ENCODE results near the gene GCC1. TPM values are rescaled to one million over a fixed set of nuclear protein-coding genes. Genes with fewer than 3 reads are reported as not detected.

The GCC1 gene
- total and polyA plus RNA-seq, 12 donors = 1.9 to 19.5 (median 16.4) TPM

DNA sequence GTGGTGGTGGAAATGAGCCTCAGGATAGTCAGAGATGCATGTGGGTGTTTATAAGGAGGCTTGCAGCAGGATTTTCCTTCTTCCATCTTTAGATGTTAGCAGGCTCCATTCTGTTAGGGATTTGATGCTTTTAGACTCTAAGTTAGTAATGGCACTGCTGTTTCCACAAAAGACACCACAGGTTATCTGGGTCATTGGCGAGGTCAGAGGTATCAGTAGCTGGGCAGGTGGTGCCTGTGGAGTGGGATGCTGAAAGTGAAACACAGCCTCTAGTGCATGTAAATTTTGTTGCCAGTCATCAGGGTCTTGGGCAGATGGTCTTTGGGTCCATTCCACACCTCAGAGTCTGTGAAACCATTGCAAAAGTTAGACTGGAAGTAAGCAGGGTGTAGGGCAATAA, 33.4 kb upstream of the GCC1 start:
- intact Hi-C loops (cut with DNase I) = no loop called here
- Histone ChIP-seq H3K4me1 (replicated peaks in 1 of 2) (no peaks in the 10 kb centered on the region), H3K36me3 (replicated peaks in 1 of 2) (no peaks in the 10 kb centered on the region), H3K27me3 (peaks cover 20% of the 10 kb centered on the region), H3K27ac (no peak overlapping the region), H3K9me3 (replicated peaks in 1 of 3) (no peaks in the 10 kb centered on the region), H3K4me3 (no peak overlapping the region)
- DNase-seq = no peak
- WGBS, 4 donors = 57 to 83% (median 58%) methylated on average over 1 of the region's 1 CpG
- TF ChIP-seq, protein P1, sequence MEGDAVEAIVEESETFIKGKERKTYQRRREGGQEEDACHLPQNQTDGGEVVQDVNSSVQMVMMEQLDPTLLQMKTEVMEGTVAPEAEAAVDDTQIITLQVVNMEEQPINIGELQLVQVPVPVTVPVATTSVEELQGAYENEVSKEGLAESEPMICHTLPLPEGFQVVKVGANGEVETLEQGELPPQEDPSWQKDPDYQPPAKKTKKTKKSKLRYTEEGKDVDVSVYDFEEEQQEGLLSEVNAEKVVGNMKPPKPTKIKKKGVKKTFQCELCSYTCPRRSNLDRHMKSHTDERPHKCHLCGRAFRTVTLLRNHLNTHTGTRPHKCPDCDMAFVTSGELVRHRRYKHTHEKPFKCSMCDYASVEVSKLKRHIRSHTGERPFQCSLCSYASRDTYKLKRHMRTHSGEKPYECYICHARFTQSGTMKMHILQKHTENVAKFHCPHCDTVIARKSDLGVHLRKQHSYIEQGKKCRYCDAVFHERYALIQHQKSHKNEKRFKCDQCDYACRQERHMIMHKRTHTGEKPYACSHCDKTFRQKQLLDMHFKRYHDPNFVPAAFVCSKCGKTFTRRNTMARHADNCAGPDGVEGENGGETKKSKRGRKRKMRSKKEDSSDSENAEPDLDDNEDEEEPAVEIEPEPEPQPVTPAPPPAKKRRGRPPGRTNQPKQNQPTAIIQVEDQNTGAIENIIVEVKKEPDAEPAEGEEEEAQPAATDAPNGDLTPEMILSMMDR (IDR thresholded peaks at IDR 0.05) = no peak
- TF ChIP-seq POLR2A (IDR thresholded peaks at IDR 0.05) = no peak

DNA sequence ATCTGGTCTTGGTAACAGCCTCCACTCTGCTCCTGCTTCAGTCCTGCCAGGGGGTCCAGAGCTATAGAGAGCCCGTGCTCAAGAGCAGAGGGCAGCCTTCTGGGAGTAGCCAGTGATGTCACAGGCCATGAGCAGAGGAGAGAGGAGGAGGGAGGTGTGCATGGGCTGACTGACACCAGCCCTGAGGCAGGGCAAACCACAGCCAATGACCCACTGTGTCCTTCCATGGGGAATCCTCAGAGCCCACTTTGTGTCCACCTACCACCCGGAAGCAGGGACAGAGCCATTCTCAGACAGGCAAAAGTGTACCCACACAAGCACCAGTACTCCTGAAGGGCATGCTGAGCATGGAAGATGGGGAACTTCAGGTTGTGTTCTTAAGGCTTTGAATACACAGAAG, 32.6 kb upstream of the GCC1 start, which contains the start of gene PAX4:
PAX4 (minus strand) TSS at position 101 of the 400 bp plus-strand sequence. CDS start 2,214 bp downstream, outside the sequence.
- Histone ChIP-seq H3K27me3 (peaks cover 20% of the 10 kb centered on the region), H3K27ac (no peak within 1 kb of the TSS), H3K36me3 (replicated peaks in 1 of 2) (no peaks in the 10 kb centered on the region), H3K9me3 (replicated peaks in 1 of 3) (no peaks in the 10 kb centered on the region), H3K4me1 (replicated peaks in 1 of 2) (no peaks in the 10 kb centered on the region), H3K4me3 (no peak within 1 kb of the TSS)
- WGBS, 4 donors = 33 to 59% (median 45%) methylated on average over 2 of the region's 2 CpGs
- TF ChIP-seq POLR2A (IDR thresholded peaks at IDR 0.05) = no peak
- no peak for DNase-seq
- intact Hi-C loops (cut with DNase I) = no loop called here

DNA sequence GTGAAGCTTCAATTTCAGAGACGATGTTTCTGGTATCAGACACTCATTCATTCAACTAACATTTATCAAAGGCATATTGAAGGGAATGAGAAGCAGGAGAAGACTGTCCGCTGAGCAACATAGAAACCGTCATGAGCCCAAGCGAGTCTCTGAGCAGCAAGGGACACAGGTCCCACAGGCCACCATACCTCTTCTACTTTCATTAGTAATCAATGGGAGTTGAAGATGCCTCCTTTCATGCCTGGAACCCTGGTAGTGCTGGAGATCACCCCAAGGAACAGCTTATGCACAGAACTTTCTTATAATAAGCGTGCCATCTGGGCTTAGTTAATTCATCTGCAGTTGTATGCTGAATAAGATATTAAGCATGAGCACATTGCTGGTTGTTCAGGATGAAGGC, 31.3 kb upstream of the GCC1 start:
- H3K4me3 ChIP-seq = no peak overlapping the region
- H3K27ac ChIP-seq = no peak overlapping the region
- no peaks in the 10 kb centered on the region for H3K4me1 ChIP-seq (replicated peaks in 1 of 2)
- TF ChIP-seq, protein P1 (IDR thresholded peaks at IDR 0.05) = no peak
- no peak for TF ChIP-seq POLR2A (IDR thresholded peaks at IDR 0.05)
- peaks cover 20% of the 10 kb centered on the region for H3K27me3 ChIP-seq
- intact Hi-C loops (cut with DNase I) = no loop called here
- DNase-seq = no peak
- WGBS, 4 donors = 78 to 88% (median 86%) methylated on average over 5 of the region's 5 CpGs
- H3K9me3 ChIP-seq (replicated peaks in 1 of 3) = no peaks in the 10 kb centered on the region
- H3K36me3 ChIP-seq (replicated peaks in 1 of 2) = no peaks in the 10 kb centered on the region

DNA sequence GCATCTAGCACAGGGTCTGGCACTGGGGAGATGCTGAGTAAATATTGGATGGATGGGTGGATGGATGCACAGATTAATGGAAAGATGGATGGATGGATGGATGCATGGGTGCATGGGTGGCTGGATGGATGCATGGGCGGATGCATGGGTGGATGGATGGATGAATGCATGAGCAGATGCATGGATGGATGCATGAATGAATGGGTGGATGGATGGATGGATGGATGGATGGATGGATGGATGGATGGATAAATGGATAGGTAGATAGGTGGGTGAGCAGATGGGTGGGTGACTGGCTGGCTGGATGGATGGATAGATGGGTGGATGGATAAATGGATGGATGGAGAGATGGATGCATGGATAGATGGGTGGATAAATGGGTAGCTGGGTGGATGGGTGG, 26.9 kb upstream of the GCC1 start:
- Histone ChIP-seq H3K4me3 (no peak overlapping the region), H3K4me1 (replicated peaks in 1 of 2) (no peaks in the 10 kb centered on the region), H3K27ac (no peak overlapping the region), H3K27me3 (no peaks in the 10 kb centered on the region), H3K9me3 (replicated peaks in 1 of 3) (no peaks in the 10 kb centered on the region), H3K36me3 (replicated peaks in 1 of 2) (no peaks in the 10 kb centered on the region)
- intact Hi-C loops (cut with DNase I) = no loop called here
- 74 to 83% (median 79%) methylated on average over 1 of the region's 1 CpG for WGBS, 4 donors
- TF ChIP-seq, protein P1 (IDR thresholded peaks at IDR 0.05) = no peak
- no peak for TF ChIP-seq POLR2A (IDR thresholded peaks at IDR 0.05)
- no peak for DNase-seq

DNA sequence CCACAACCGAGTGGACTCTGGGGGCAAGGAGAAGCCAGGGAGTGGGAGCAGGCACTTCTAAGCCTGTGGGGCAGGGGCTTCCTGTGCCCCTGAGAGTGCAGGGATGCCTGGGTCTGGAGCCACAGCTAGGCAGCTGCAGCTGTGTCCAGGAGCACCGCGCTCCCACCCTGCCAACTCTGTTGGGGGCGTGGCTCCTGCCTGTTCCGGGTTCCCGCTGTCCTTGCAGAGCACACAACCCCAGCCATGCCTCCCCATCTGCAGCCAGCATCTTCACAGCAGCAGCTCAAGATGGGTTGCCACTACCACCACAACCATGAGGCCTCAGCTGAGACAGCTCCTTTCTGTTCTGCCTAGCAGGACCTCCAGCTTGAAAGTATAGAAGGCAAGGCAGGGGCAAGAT, 23.9 kb upstream of the GCC1 start:
- no peak overlapping the region for H3K27ac ChIP-seq
- whole genome bisulfite sequencing, 4 donors = 88 to 93% (median 90%) methylated on average over 4 to 6 of the region's 6 CpGs; no CpG with 5 or more reads in 1 of the 4 donors
- H3K27me3 ChIP-seq = no peaks in the 10 kb centered on the region
- no peaks in the 10 kb centered on the region for H3K4me1 ChIP-seq (replicated peaks in 1 of 2)
- no peaks in the 10 kb centered on the region for H3K9me3 ChIP-seq (replicated peaks in 1 of 3)
- TF ChIP-seq, protein P1 (IDR thresholded peaks at IDR 0.05) = no peak
- no peak for TF ChIP-seq POLR2A (IDR thresholded peaks at IDR 0.05)
- H3K36me3 ChIP-seq (replicated peaks in 1 of 2) = no peaks in the 10 kb centered on the region
- intact Hi-C loops (cut with DNase I) = loop anchor here in 1 of 2 donors (1.0 kb wide), 1 partner anchor 10 kb away; no protein-coding TSS in a partner anchor
- no peak overlapping the region for H3K4me3 ChIP-seq
- DNase-seq = no peak

All from adrenal gland (tissue), 12 donors.